IMR-90 (cell line): ENCODE measurements around the gene PNMA1. TPM values are rescaled to one million over a fixed set of nuclear protein-coding genes. Genes with fewer than 3 reads are reported as not detected.

Experiments used
- ATAC-seq: fragments of 200-7000 bp; cut with Tn5 transposase; 2 replicates; pipeline ENCODE4 v1.9.1; 2020; ENCODE audit warnings: low read depth, mild to moderate bottlenecking, moderate library complexity
- BruUV-seq: library from RNA; stranded (reverse); fragments of 400-500 nt; replicated peaks from 2 replicates; lab custom pipeline; 2021; lab: Mats Ljungman, UMichigan
- CTCF ChIA-PET: fragments of 300-600 bp; formaldehyde crosslinking; extraction: SDS; loops from one replicate; lab custom pipeline; 2021; ENCODE audit warnings: antibody characterized with exemption; lab: Yijun Ruan, JAX
- POLR2A ChIA-PET: fragments of 300-600 bp; sonication (Branson Sonifier 250); formaldehyde crosslinking; loops from one replicate; lab custom pipeline; 2022; ENCODE audit warnings: antibody characterized with exemption; ENCODE audit not compliant: unreplicated experiment; lab: Charles Lee
- DNase-seq: peaks from one replicate; pipeline ENCODE4 v3.0.0; 2013
- H2AFZ ChIP-seq: replicated peaks from 2 replicates; pipeline ENCODE3; 2013; ENCODE audit warnings: low read length, mild to moderate bottlenecking; ENCODE audit not compliant: poor library complexity
- H2AK5ac ChIP-seq: 2 replicates; pipeline ENCODE4 v1.6.1; 2013; ENCODE audit warnings: low read depth, low read length, inconsistent platforms
- H2AK9ac ChIP-seq: replicated peaks from 2 replicates; pipeline ENCODE3; 2013; ENCODE audit warnings: mild to moderate bottlenecking, low read depth, low read length, moderate library complexity; ENCODE audit not compliant: poor library complexity
- H2BK120ac ChIP-seq: 2 replicates; pipeline ENCODE4 v1.6.1; 2013; ENCODE audit warnings: low read depth, low read length, inconsistent platforms
- H2BK15ac ChIP-seq: 3 replicates; pipeline ENCODE4 v1.6.1; 2013; ENCODE audit warnings: low read depth, low read length, inconsistent platforms
- H2BK20ac ChIP-seq: 2 replicates; pipeline ENCODE4 v1.6.1; 2013; ENCODE audit warnings: low read depth, mild to moderate bottlenecking, inconsistent platforms, low read length, moderate library complexity
- H2BK5ac ChIP-seq: 2 replicates; pipeline ENCODE4 v1.6.1; 2013; ENCODE audit warnings: mild to moderate bottlenecking, low read depth, low read length, inconsistent platforms; ENCODE audit not compliant: poor library complexity, severe bottlenecking
- H3K14ac ChIP-seq: replicated peaks from 2 replicates; pipeline ENCODE4 v1.6.1; 2013; ENCODE audit warnings: low read depth, low read length, inconsistent platforms
- H3K18ac ChIP-seq: 2 replicates; pipeline ENCODE4 v1.6.1; 2013; ENCODE audit warnings: low read depth, low read length, control low read depth
- H3K23ac ChIP-seq: 2 replicates; pipeline ENCODE4 v1.6.1; 2013; ENCODE audit warnings: low read depth, low read length, inconsistent platforms
- H3K27ac ChIP-seq: 2 replicates; pipeline ENCODE4 v1.5.1; 2013; ENCODE audit warnings: mild to moderate bottlenecking, control low read depth, low read length; ENCODE audit not compliant: insufficient read depth
- H3K27me3 ChIP-seq: 2 replicates; pipeline ENCODE4 v1.6.1; 2013; ENCODE audit warnings: low read length; ENCODE audit not compliant: control insufficient read depth, insufficient read depth
- H3K36me3 ChIP-seq: 2 replicates; pipeline ENCODE4 v1.6.1; 2013; ENCODE audit warnings: low read length, mixed read lengths; ENCODE audit not compliant: control insufficient read depth, insufficient read depth
- H3K4ac ChIP-seq: 2 replicates; pipeline ENCODE4 v1.6.1; 2013; ENCODE audit warnings: low read depth, low read length, inconsistent platforms
- H3K4me1 ChIP-seq: 2 replicates; pipeline ENCODE4 v1.6.1; 2013; ENCODE audit warnings: low read length, mixed read lengths; ENCODE audit not compliant: control insufficient read depth, insufficient read depth
- H3K4me2 ChIP-seq: 2 replicates; pipeline ENCODE4 v1.6.1; 2013; ENCODE audit warnings: low read depth, mild to moderate bottlenecking, control low read depth, low read length, moderate library complexity
- H3K4me3 ChIP-seq: 2 replicates; pipeline ENCODE4 v1.5.1; 2013; ENCODE audit warnings: low read depth, mild to moderate bottlenecking, control low read depth, low read length, moderate library complexity; ENCODE audit not compliant: insufficient read depth
- H3K56ac ChIP-seq: 2 replicates; pipeline ENCODE4 v1.6.1; 2013; ENCODE audit warnings: low read length, inconsistent platforms; ENCODE audit not compliant: insufficient read depth; ENCODE audit errors: extremely low read depth
- H3K79me1 ChIP-seq, 2 experiments: 2 replicates each; pipeline ENCODE4 v1.6.1; 2013; ENCODE audit warnings: low read length in 2 of 2, inconsistent platforms in 1 of 2, low read depth in 1 of 2
- H3K9ac ChIP-seq: 2 replicates; pipeline ENCODE4 v1.6.1; 2013; ENCODE audit warnings: low read depth, low read length, control low read depth
- H3K9me1 ChIP-seq: 2 replicates; pipeline ENCODE4 v1.6.1; 2013; ENCODE audit warnings: low read length, inconsistent platforms; ENCODE audit not compliant: insufficient read depth
- H3K9me3 ChIP-seq: 2 replicates; pipeline ENCODE4 v1.6.1; 2013; ENCODE audit warnings: low read length; ENCODE audit not compliant: control insufficient read depth, insufficient read depth
- H4K20me1 ChIP-seq: 2 replicates; pipeline ENCODE4 v1.6.1; 2013; ENCODE audit warnings: low read length, inconsistent platforms; ENCODE audit not compliant: insufficient read depth
- H4K5ac ChIP-seq: 2 replicates; pipeline ENCODE4 v1.6.1; 2013; ENCODE audit warnings: mild to moderate bottlenecking, low read depth, low read length, control low read depth
- H4K8ac ChIP-seq, 2 experiments: 2 replicates each; pipeline ENCODE4 v1.6.1; 2013; ENCODE audit warnings: low read depth in 2 of 2, low read length in 2 of 2, control low read depth in 1 of 2, inconsistent platforms in 1 of 2
- H4K91ac ChIP-seq: 2 replicates; pipeline ENCODE4 v1.6.1; 2013; ENCODE audit warnings: low read depth, low read length, inconsistent platforms; ENCODE audit not compliant: insufficient read depth
- BHLHE40 ChIP-seq: fragments of 150-350 bp; IDR thresholded peaks from 2 replicates; pipeline ENCODE4 v1.6.1; 2016; ENCODE audit warnings: mild to moderate bottlenecking, low read depth, low read length
- CEBPB ChIP-seq: IDR thresholded peaks from 2 replicates; pipeline ENCODE4 v1.6.1; 2012; ENCODE audit warnings: low read depth, low read length, improper control_type of control experiment
- CHD1 ChIP-seq: IDR thresholded peaks from 2 replicates; pipeline ENCODE4 v1.6.1; 2012; ENCODE audit warnings: low read depth, low read length, improper control_type of control experiment
- CTCF ChIP-seq: conservative IDR thresholded peaks from 2 replicates; pipeline ENCODE4 v1.5.1; 2012; ENCODE audit warnings: mild to moderate bottlenecking, low read depth, low read length, improper control_type of control experiment
- FOS ChIP-seq: fragments of 150-350 bp; IDR thresholded peaks from 2 replicates; pipeline ENCODE4 v1.6.1; 2016; ENCODE audit warnings: low read depth, low read length
- MAFK ChIP-seq: IDR thresholded peaks from 2 replicates; pipeline ENCODE4 v1.6.1; 2012; ENCODE audit warnings: low read depth, low read length, improper control_type of control experiment
- MAZ ChIP-seq: IDR thresholded peaks from 2 replicates; pipeline ENCODE4 v1.6.1; 2012; ENCODE audit warnings: low read depth, mild to moderate bottlenecking, low read length, improper control_type of control experiment, moderate library complexity, borderline replicate concordance
- MXI1 ChIP-seq: IDR thresholded peaks from 2 replicates; pipeline ENCODE4 v1.6.1; 2012; ENCODE audit warnings: low read depth, mild to moderate bottlenecking, low read length, moderate library complexity, borderline replicate concordance
- NFE2L2 ChIP-seq: fragments of 150-350 bp; IDR thresholded peaks from 2 replicates; pipeline ENCODE4 v1.6.1; 2016; ENCODE audit warnings: low read depth, mild to moderate bottlenecking, low read length
- POLR2A ChIP-seq: IDR thresholded peaks from 2 replicates; pipeline ENCODE4 v1.6.1; 2012; ENCODE audit warnings: mild to moderate bottlenecking, low read depth, low read length
- RAD21 ChIP-seq: IDR thresholded peaks from 2 replicates; pipeline ENCODE4 v1.6.1; 2012; ENCODE audit warnings: low read length, improper control_type of control experiment
- RCOR1 ChIP-seq: IDR thresholded peaks from 2 replicates; pipeline ENCODE4 v1.6.1; 2012; ENCODE audit warnings: mild to moderate bottlenecking, low read length, improper control_type of control experiment; ENCODE audit not compliant: insufficient replicate concordance
- RFX5 ChIP-seq: IDR thresholded peaks from 2 replicates; pipeline ENCODE4 v1.8.0; 2012; ENCODE audit warnings: low read depth, mild to moderate bottlenecking, low read length, moderate library complexity
- SMC3 ChIP-seq: fragments of 150-350 bp; IDR thresholded peaks from 2 replicates; pipeline ENCODE4 v1.6.1; 2016; ENCODE audit warnings: low read depth, mild to moderate bottlenecking, antibody characterized with exemption, low read length, moderate library complexity
- WGBS, 2 experiments: methylation state at CpG; one replicate each; pipeline versions ENCODE4 v1.1.5 to v1.1.7; 2013; ENCODE audit warnings: missing lambda C conversion rate in 2 of 2; ENCODE audit not compliant: insufficient read length in 1 of 2; ENCODE audit errors: extremely low coverage in 2 of 2; 5-methylcytosine and 5-hydroxymethylcytosine counted together
- dilution Hi-C: fragments of 300-500 bp; cut with HindIII; formaldehyde crosslinking; loops from one replicate; pipeline ENCODE4 v1.14.3; 2018; ENCODE audit warnings: low sequenced_read_pairs; ENCODE audit not compliant: unreplicated experiment
- in situ Hi-C: fragments of 300-500 bp; cut with MboI; formaldehyde crosslinking; loops from 3 replicates; pipeline ENCODE4 v1.14.3; 2019; ENCODE audit warnings: low sequenced_read_pairs, inconsistent platforms, mixed read lengths
- intact Hi-C: fragments of 100-400 bp; cut with micrococcal nuclease; formaldehyde crosslinking; loops from 2 replicates; pipeline ENCODE4 v1.10.0; 2022
- polyA plus RNA-seq, 3 experiments: library from polyadenylated mRNA; depleted of rRNA; stranded (reverse); fragments of >200 nt; gene quantifications; 2 replicates each; pipeline ENCODE4 v1.2.3, GENCODE V29; 2012; ENCODE audit warnings: low replicate concordance in 1 of 3
- total RNA-seq: library from RNA; depleted of rRNA; stranded (reverse); fragments of >200 nt; gene quantifications from 2 replicates; pipeline ENCODE4 v1.2.3, GENCODE V29; 2012
- TF ChIP-seq, protein P1 (sequence below): fragments of 150-350 bp; IDR thresholded peaks from 2 replicates; pipeline ENCODE4 v1.6.1; 2017; ENCODE audit warnings: mild to moderate bottlenecking, antibody characterized with exemption, low read length, low read depth
- TF ChIP-seq, protein P2 (sequence below): fragments of 150-350 bp; IDR thresholded peaks from 2 replicates; pipeline ENCODE4 v1.6.1; 2016; ENCODE audit warnings: low read depth, mild to moderate bottlenecking, low read length, moderate library complexity, borderline replicate concordance

The PNMA1 gene
- total and polyA plus RNA-seq, 2 of the 4 experiments (the other 2 are of a cell fraction) = 6.5 to 28.2 TPM

DNA sequence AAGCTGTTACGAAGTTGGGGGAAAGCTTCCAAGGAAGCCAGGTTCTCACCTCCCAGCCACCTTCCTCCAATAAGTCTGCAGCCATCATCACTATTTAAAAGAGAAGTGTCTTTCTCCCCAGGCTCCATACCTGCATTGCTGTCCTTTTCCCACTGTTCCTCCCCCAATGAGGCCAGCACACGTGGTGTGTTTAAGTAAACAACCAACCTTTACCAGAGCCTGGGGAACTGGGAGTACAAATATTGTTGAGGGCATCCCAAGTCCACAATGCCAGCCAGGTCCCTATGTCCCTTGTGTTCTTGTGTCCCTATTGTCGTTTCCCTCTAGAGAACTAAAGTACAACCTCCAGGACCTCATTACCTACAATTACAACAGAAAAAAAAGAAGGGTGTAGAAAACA, 49.2 kb upstream of the PNMA1 start:
- Histone ChIP-seq H2BK15ac (no peak overlapping the region), H3K4ac (no peak overlapping the region), H4K91ac (no peak overlapping the region), H2AFZ (no peak overlapping the region), H2BK5ac (no peak overlapping the region), H3K18ac (no peak overlapping the region), H3K79me1 (peaks cover 56 to 83% of the 10 kb centered on the region in 2 experiments), H3K9me1 (peaks cover 23% of the 10 kb centered on the region), H2AK9ac (no peak overlapping the region), H3K9ac (no peak overlapping the region), H3K4me1 (peaks cover 24% of the 10 kb centered on the region), H4K20me1 (peaks cover 57% of the 10 kb centered on the region), H3K27ac (no peak overlapping the region), H3K4me2 (no peak overlapping the region), H3K14ac (no peak overlapping the region), H3K4me3 (no peak overlapping the region), H4K8ac (no peak overlapping the region), H2BK120ac (no peak overlapping the region), H2BK20ac (no peak overlapping the region), H3K36me3 (no peaks in the 10 kb centered on the region), H4K5ac (no peak overlapping the region), H3K23ac (no peak overlapping the region), H2AK5ac (no peak overlapping the region), H3K27me3 (no peaks in the 10 kb centered on the region), H3K56ac (no peak overlapping the region), H3K9me3 (no peaks in the 10 kb centered on the region)
- dilution Hi-C loops (no loop called here), intact Hi-C loops (no loop called here), in situ Hi-C loops (no loop called here)
- CTCF ChIA-PET = no interaction called here
- no peak for DNase-seq
- BruUV-seq = no TSS peak
- ATAC-seq = no peak
- TF ChIP-seq MAZ (no peak), RCOR1 (no peak), CEBPB (no peak), RFX5 (no peak), MAFK (no peak), CTCF (no peak), FOS (no peak), CHD1 (no peak), SMC3 (no peak), BHLHE40 (no peak), POLR2A (no peak), RAD21 (no peak), MXI1 (no peak), NFE2L2 (no peak)
- TF ChIP-seq, protein P1, sequence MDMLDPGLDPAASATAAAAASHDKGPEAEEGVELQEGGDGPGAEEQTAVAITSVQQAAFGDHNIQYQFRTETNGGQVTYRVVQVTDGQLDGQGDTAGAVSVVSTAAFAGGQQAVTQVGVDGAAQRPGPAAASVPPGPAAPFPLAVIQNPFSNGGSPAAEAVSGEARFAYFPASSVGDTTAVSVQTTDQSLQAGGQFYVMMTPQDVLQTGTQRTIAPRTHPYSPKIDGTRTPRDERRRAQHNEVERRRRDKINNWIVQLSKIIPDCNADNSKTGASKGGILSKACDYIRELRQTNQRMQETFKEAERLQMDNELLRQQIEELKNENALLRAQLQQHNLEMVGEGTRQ = no peak
- TF ChIP-seq, protein P2, sequence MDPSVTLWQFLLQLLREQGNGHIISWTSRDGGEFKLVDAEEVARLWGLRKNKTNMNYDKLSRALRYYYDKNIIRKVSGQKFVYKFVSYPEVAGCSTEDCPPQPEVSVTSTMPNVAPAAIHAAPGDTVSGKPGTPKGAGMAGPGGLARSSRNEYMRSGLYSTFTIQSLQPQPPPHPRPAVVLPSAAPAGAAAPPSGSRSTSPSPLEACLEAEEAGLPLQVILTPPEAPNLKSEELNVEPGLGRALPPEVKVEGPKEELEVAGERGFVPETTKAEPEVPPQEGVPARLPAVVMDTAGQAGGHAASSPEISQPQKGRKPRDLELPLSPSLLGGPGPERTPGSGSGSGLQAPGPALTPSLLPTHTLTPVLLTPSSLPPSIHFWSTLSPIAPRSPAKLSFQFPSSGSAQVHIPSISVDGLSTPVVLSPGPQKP = no peak
- WGBS, 2 experiments = no CpG with 5 or more reads among the region's 3 CpGs
- POLR2A ChIA-PET = no interaction called here
